HL-60 (cell line): Measurements from ENCODE around the gene TUBD1.
"Not testable (repeated sequence)": the region's sequence is repeated elsewhere in the genome, so short reads cannot be mapped to it uniquely, and the experiment has no call there.

Experiments used
- DNase-seq, 2 experiments: peaks; one replicate each; pipeline ENCODE4 v3.0.0-alpha.2; 2010 to 2020; ENCODE audit warnings: low read depth in 1 of 2, low spot score in 1 of 2
- H3K27ac ChIP-seq: fragments of 250-450 bp; sonication (Bioruptor Pico); replicated peaks from 2 replicates; pipeline ENCODE4 v1.5.1; 2020; ENCODE audit warnings: mild to moderate bottlenecking, moderate library complexity
- H3K27me3 ChIP-seq: fragments of 250-450 bp; sonication (Bioruptor Pico); 2 replicates; pipeline ENCODE4 v1.5.1; 2021; ENCODE audit warnings: mild to moderate bottlenecking, moderate library complexity; ENCODE audit not compliant: insufficient read depth, poor library complexity, severe bottlenecking
- H3K4me3 ChIP-seq: replicated peaks from 2 replicates; pipeline ENCODE4 v1.5.1; 2011; ENCODE audit warnings: mild to moderate bottlenecking, control low read depth, low read length; ENCODE audit not compliant: insufficient read depth
- GABPA ChIP-seq: IDR thresholded peaks from 2 replicates; pipeline ENCODE4 v1.6.1; 2012; ENCODE audit warnings: low read depth
- POLR2AphosphoS5 ChIP-seq: IDR thresholded peaks from 2 replicates; pipeline ENCODE4 v1.6.1; 2012; ENCODE audit warnings: low read depth
- SPI1 ChIP-seq: IDR thresholded peaks from 2 replicates; pipeline ENCODE4 v1.6.1; 2012; ENCODE audit warnings: low read depth, mild to moderate bottlenecking, borderline replicate concordance
- TF ChIP-seq, protein P1 (sequence below): IDR thresholded peaks from one replicate; pipeline ENCODE4 v1.5.1; 2011; ENCODE audit warnings: low read length, control low read depth, inconsistent platforms; ENCODE audit not compliant: insufficient read depth
- TF ChIP-seq, protein P2 (sequence below): IDR thresholded peaks from 2 replicates; pipeline ENCODE4 v1.6.1; 2012; ENCODE audit warnings: low read depth; ENCODE audit not compliant: insufficient replicate concordance

The TUBD1 gene

DNA sequence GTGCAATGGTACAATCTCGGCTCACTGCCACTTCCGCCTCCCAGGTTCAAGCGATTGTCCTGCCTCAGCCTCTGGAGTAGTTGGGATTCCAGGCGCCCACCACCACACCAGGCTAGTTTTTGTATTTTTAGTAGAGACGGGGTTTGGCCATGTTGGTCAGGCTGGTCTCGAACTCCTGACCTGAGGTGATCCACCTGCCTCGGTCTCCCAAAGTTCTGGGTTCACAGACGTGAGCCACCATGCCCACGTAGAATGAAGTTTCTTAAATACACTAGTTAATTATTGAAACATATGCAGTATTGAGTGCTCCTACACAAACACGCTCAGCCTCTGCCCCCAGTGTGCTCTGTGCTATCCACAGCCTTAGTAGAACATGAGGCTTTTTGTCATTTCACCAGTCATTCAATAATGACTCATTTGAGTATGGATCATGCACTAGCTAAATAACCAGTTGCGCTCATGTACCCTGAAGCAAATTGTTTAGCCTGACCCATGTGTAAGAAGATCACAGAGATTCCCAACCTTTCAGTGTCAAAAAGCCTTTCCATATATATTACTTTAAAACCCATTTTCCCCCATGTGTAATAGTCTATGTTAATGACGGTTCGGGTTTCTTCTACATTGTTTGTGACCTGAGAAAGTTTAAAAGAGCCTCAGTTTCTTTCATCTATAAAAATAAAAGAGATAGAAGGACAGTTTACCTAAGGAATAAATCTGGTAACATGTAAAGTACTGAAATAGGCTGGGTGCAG, 49.7 kb downstream of the TUBD1 start:
- no peak overlapping the region for H3K27ac ChIP-seq
- DNase-seq, result no peak
- no peak for TF ChIP-seq SPI1
- peak; percentile 21; the same call in 1 of the 2 replicates for TF ChIP-seq POLR2AphosphoS5

GRCh38 chr17:59841882-59842263, 50.9 kb downstream of the TUBD1 start:
- DNase-seq, H3K27ac ChIP-seq, H3K27me3 ChIP-seq, H3K4me3 ChIP-seq: not testable (repeated sequence)

More for the DNA sequence above, 49.7 kb downstream of the TUBD1 start:
- Histone ChIP-seq H3K4me3 (no peak overlapping the region), H3K27me3 (no peaks in the 10 kb centered on the region)

GRCh38 chr17:59841091-59841881, 51.5 kb downstream of the TUBD1 start:
- not testable (repeated sequence) for H3K27me3 ChIP-seq, DNase-seq, H3K4me3 ChIP-seq, H3K27ac ChIP-seq

GRCh38 chr17:59840329-59841090, 52.2 kb downstream of the TUBD1 start:
- Histone ChIP-seq H3K27ac (no peak overlapping the region), H3K27me3 (no peaks in the 10 kb centered on the region), H3K4me3 (peak overlapping the region; percentile 53)
- no peak for DNase-seq
- no peak for TF ChIP-seq SPI1
- no peak for TF ChIP-seq POLR2AphosphoS5

- Histone ChIP-seq H3K27ac (peak overlapping the region; percentile 82; the same call in 1 of the 2 replicates), H3K4me3 (peak overlapping the region; percentile 53), H3K27me3 (no peaks in the 10 kb centered on the region)
- DNase-seq, result no peak
- TF ChIP-seq, protein P1, sequence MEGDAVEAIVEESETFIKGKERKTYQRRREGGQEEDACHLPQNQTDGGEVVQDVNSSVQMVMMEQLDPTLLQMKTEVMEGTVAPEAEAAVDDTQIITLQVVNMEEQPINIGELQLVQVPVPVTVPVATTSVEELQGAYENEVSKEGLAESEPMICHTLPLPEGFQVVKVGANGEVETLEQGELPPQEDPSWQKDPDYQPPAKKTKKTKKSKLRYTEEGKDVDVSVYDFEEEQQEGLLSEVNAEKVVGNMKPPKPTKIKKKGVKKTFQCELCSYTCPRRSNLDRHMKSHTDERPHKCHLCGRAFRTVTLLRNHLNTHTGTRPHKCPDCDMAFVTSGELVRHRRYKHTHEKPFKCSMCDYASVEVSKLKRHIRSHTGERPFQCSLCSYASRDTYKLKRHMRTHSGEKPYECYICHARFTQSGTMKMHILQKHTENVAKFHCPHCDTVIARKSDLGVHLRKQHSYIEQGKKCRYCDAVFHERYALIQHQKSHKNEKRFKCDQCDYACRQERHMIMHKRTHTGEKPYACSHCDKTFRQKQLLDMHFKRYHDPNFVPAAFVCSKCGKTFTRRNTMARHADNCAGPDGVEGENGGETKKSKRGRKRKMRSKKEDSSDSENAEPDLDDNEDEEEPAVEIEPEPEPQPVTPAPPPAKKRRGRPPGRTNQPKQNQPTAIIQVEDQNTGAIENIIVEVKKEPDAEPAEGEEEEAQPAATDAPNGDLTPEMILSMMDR, result no peak
Measured at GRCh38 chr17:59839651-59840328, 53.0 kb downstream of the TUBD1 start.

- peak overlapping the region; percentile 82 for H3K27ac ChIP-seq
- no peaks in the 10 kb centered on the region for H3K27me3 ChIP-seq
- TF ChIP-seq GABPA (no peak), SPI1 (no peak), POLR2AphosphoS5 (no peak)
- TF ChIP-seq, protein P1, result no peak
- TF ChIP-seq, protein P2, sequence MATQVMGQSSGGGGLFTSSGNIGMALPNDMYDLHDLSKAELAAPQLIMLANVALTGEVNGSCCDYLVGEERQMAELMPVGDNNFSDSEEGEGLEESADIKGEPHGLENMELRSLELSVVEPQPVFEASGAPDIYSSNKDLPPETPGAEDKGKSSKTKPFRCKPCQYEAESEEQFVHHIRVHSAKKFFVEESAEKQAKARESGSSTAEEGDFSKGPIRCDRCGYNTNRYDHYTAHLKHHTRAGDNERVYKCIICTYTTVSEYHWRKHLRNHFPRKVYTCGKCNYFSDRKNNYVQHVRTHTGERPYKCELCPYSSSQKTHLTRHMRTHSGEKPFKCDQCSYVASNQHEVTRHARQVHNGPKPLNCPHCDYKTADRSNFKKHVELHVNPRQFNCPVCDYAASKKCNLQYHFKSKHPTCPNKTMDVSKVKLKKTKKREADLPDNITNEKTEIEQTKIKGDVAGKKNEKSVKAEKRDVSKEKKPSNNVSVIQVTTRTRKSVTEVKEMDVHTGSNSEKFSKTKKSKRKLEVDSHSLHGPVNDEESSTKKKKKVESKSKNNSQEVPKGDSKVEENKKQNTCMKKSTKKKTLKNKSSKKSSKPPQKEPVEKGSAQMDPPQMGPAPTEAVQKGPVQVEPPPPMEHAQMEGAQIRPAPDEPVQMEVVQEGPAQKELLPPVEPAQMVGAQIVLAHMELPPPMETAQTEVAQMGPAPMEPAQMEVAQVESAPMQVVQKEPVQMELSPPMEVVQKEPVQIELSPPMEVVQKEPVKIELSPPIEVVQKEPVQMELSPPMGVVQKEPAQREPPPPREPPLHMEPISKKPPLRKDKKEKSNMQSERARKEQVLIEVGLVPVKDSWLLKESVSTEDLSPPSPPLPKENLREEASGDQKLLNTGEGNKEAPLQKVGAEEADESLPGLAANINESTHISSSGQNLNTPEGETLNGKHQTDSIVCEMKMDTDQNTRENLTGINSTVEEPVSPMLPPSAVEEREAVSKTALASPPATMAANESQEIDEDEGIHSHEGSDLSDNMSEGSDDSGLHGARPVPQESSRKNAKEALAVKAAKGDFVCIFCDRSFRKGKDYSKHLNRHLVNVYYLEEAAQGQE, result no peak
- H3K4me3 ChIP-seq, result peak overlapping the region; percentile 53
- no peak for DNase-seq
Measured at GRCh38 chr17:59838052-59838916, 54.5 kb downstream of the TUBD1 start.
